Erythroblast (primary cell): ENCODE measurements around the gene HOXB1.

Experiments used
- DNase-seq, 2 experiments: peaks; one replicate each; lab custom pipeline; 2025; lab: John Stamatoyannopoulos, UW
- GATA1 ChIP-seq: IDR thresholded peaks from 2 replicates; pipeline ENCODE4 v1.6.1; 2011; ENCODE audit warnings: low read depth, mild to moderate bottlenecking, control low read depth, low read length, moderate library complexity
- POLR2A ChIP-seq: IDR thresholded peaks from 2 replicates; pipeline ENCODE4 v1.6.1; 2011; ENCODE audit warnings: mild to moderate bottlenecking, low read length

The HOXB1 gene

GRCh38 chr17:48546924-48547807 lies 16.4 kb upstream of the HOXB1 start:
- peak; percentile 77 to 92 for DNase-seq
- TF ChIP-seq POLR2A (peak; percentile 73), GATA1 (peak; percentile 31)

- TF ChIP-seq POLR2A (no peak), GATA1 (no peak)
- DNase-seq: peak; percentile 36 to 57
These were observed 15.5 kb upstream of the HOXB1 start for GRCh38 chr17:48546137-48546923.

GRCh38 chr17:48545539-48545938 lies 14.7 kb upstream of the HOXB1 start:
- peak; percentile 21 to 27 for DNase-seq
- TF ChIP-seq POLR2A: no peak
- no peak for TF ChIP-seq GATA1

- TF ChIP-seq POLR2A: peak; percentile 33
- TF ChIP-seq GATA1: no peak
- peak; percentile 61 to 65 for DNase-seq
These were observed 14.2 kb upstream of the HOXB1 start, which contains the start of gene HOXB2 for GRCh38 chr17:48545022-48545375. HOXB2 (minus strand) TSS chr17:48545109; CDS start chr17:48544911, 198 bp downstream.

- TF ChIP-seq POLR2A (no peak), GATA1 (no peak)
- DNase-seq: peak; percentile 75 to 79
These were observed 13.7 kb upstream of the HOXB1 start for GRCh38 chr17:48544349-48545021.

- peak in 1 of 2 experiments; percentile 69 for DNase-seq
- TF ChIP-seq GATA1 (no peak), POLR2A (no peak)
These were observed 13.1 kb upstream of the HOXB1 start for GRCh38 chr17:48543854-48544348.

GRCh38 chr17:48543107-48543853 lies 12.5 kb upstream of the HOXB1 start:
- DNase-seq: peak; percentile 76 to 86
- TF ChIP-seq GATA1: no peak
- TF ChIP-seq POLR2A: peak; percentile 65

GRCh38 chr17:48542698-48543106 lies 11.9 kb upstream of the HOXB1 start:
- no peak for DNase-seq
- TF ChIP-seq POLR2A: no peak
- TF ChIP-seq GATA1: no peak

GRCh38 chr17:48542114-48542656 lies 11.4 kb upstream of the HOXB1 start:
- peak; percentile 3 for TF ChIP-seq POLR2A
- no peak for TF ChIP-seq GATA1
- peak; percentile 77 for DNase-seq

- peak; percentile 68 to 73 for DNase-seq
- TF ChIP-seq GATA1 (no peak), POLR2A (peak; percentile 56)
These were observed 10.8 kb upstream of the HOXB1 start for GRCh38 chr17:48541577-48542113.

GRCh38 chr17:48541036-48541576 lies 10.3 kb upstream of the HOXB1 start:
- DNase-seq: peak; percentile 45
- TF ChIP-seq GATA1 (no peak), POLR2A (no peak)

GRCh38 chr17:48540213-48540612 lies 9.4 kb upstream of the HOXB1 start:
- TF ChIP-seq GATA1: no peak
- TF ChIP-seq POLR2A: no peak
- DNase-seq: no peak
